COLO668 (cell line): Measurements from ENCODE around the gene CYBC1.

Experiments used
- DNase-seq: peaks from one replicate; lab custom pipeline; 2025; ENCODE audit not compliant: unreplicated experiment; lab: John Stamatoyannopoulos, UW

The CYBC1 gene

GRCh38 chr17:82449131-82449882 lies 1.2 kb downstream of the CYBC1 start:
- DNase-seq, result peak; percentile 5

- no peak for DNase-seq
Observed at GRCh38 chr17:82447876-82448275, 2.7 kb downstream of the CYBC1 start.

- no peak for DNase-seq
Observed at GRCh38 chr17:82446649-82447048, 3.9 kb downstream of the CYBC1 start.

- DNase-seq, result no peak
Observed at GRCh38 chr17:82446124-82446523, 4.4 kb downstream of the CYBC1 start.

- no peak for DNase-seq
Observed at GRCh38 chr17:82445542-82445941, 5.0 kb downstream of the CYBC1 start.

- DNase-seq, result no peak
Observed at GRCh38 chr17:82444941-82445521, 5.5 kb downstream of the CYBC1 start.

- DNase-seq, result no peak
Observed at GRCh38 chr17:82444284-82444893, 6.2 kb downstream of the CYBC1 start.

GRCh38 chr17:82443465-82444283 lies 6.9 kb downstream of the CYBC1 start:
- no peak for DNase-seq

GRCh38 chr17:82442643-82443464 lies 7.7 kb downstream of the CYBC1 start:
- no peak for DNase-seq

GRCh38 chr17:82441691-82442487 lies 8.7 kb downstream of the CYBC1 start:
- peak; percentile 16 for DNase-seq

GRCh38 chr17:82440991-82441627 lies 9.4 kb downstream of the CYBC1 start:
- peak; percentile 51 for DNase-seq

GRCh38 chr17:82440469-82440981 lies 10.0 kb downstream of the CYBC1 start:
- DNase-seq, result no peak

GRCh38 chr17:82439829-82440365 lies 10.7 kb downstream of the CYBC1 start:
- no peak for DNase-seq

GRCh38 chr17:82439194-82439828 lies 11.2 kb downstream of the CYBC1 start:
- no peak for DNase-seq

- no peak for DNase-seq
Observed at GRCh38 chr17:82438401-82439193, 12.0 kb downstream of the CYBC1 start.

- no peak for DNase-seq
Observed at GRCh38 chr17:82437325-82437668, 13.3 kb downstream of the CYBC1 start.

- DNase-seq, result no peak
Observed at GRCh38 chr17:82436601-82437324, 13.8 kb downstream of the CYBC1 start.
